ENCODE results near the gene ERCC6L2. TPM values are rescaled to one million over a fixed set of nuclear protein-coding genes. Genes with fewer than 3 reads are reported as not detected.

ERCC6L2 gene
- total and polyA plus RNA-seq, 2 donors (not counting 1 experiment from before 2014, with no cell fraction given) = 10.1 to 52.0 TPM

DNA sequence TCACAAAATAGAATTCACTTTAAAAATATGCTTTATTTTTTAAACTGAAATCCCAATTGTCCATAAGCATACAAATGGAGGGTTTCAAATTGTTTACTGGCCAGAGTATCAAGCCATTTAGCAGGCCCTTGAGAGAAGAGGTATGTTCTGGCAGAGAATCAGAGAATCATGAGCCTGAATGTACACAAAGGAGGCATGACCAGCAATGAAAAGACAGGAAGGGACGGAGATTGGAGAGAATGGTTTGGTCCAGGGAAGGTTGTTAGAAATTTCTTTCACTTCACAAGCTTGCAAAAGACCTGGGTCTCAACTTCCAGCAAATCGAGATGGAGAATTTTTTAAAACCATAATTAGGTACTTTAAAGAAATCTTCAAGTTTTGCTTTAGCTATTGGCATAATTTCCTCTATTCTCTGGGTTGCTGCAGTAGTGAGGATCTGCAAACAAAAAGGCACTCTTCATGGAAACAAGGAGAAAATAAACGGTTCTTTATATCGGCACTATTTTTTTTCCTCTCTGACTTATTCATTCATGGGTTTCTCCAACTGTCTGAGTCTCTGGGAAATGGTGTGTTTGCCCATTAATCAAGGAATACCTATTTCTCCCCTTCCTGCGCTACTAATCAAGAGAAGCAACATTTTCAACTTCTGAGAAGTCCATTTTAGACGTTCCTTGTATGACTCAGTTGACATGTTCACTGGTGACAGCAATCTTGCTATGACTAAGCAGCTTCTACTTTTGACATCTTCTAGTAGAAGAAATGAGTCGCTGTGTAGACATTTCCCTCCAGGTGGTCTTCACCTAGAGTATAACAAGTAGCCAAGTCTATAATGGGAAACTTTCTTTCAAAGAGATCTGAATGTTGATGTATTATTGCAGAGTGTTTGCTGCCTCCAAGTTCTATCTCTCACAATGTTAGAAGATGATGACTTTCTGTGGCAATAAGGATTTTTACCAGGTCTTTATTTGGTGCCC lies 23.1 kb upstream of the ERCC6L2 start:
- WGBS (ENCODE audit: insufficient coverage) = 58% methylated on average over 2 of the region's 7 CpGs
- no peak overlapping the region for H3K27ac ChIP-seq (ENCODE audit: low read length in 2 of 2)
- POLR2A ChIA-PET = no interaction called here

More for the DNA sequence above, 23.1 kb upstream of the ERCC6L2 start:
- Histone ChIP-seq H3K4me1 (ENCODE audit: control insufficient read depth in 2 of 2, insufficient read depth in 2 of 2, low read length in 2 of 2) (peaks cover under 1 to 14% of the 10 kb centered on the region in 2 donors), H3K36me3 (replicated peaks in 1 of 2; ENCODE audit: control extremely low read depth in 1 of 2, control insufficient read depth in 1 of 2, extremely low read depth in 1 of 2, insufficient read depth in 2 of 2, low read length in 1 of 2) (peaks cover 0 to 3% of the 10 kb centered on the region in 2 experiments), H3K9me3 (ENCODE audit: control extremely low read depth in 1 of 3, control insufficient read depth in 2 of 3, insufficient read depth in 1 of 3, low read length in 2 of 3) (peaks cover 0 to 7% (median 0%) of the 10 kb centered on the region in 3 donors), H3K27me3 (replicated peaks in 1 of 4; ENCODE audit: control extremely low read depth in 1 of 4, control insufficient read depth in 3 of 4, insufficient read depth in 4 of 4, low read length in 3 of 4) (no peaks in the 10 kb centered on the region), H3K79me2 (ENCODE audit: control insufficient read depth, insufficient read depth, low read length) (no peaks in the 10 kb centered on the region), H3K4me2 (replicated peaks; ENCODE audit: low read depth, low read length, poor library complexity, severe bottlenecking) (peak overlapping the region; percentile 18), H3K9ac (ENCODE audit: low read length) (peak overlapping the region; percentile 0), H4K20me1 (ENCODE audit: control insufficient read depth, insufficient read depth, low read length, poor library complexity, severe bottlenecking) (no peaks in the 10 kb centered on the region), H2AFZ (ENCODE audit: insufficient read depth, low read depth, low read length, poor library complexity, severe bottlenecking) (no peak overlapping the region), H3K4me3 (ENCODE audit: control extremely low read depth in 1 of 5, extremely low read depth in 1 of 5, insufficient read depth in 1 of 5, low read depth in 2 of 5, low read length in 4 of 5) (no peak overlapping the region)
- intact Hi-C loops (cut with micrococcal nuclease) = no loop called here
- Mint-ChIP-seq H3K4me3 (peak overlapping the region; percentile 4), H3K27me3 (no peaks in the 10 kb centered on the region), H3K9me3 (ENCODE audit: insufficient read depth) (no peaks in the 10 kb centered on the region), H3K27ac (no peak overlapping the region), H3K4me1 (peaks cover 18% of the 10 kb centered on the region)
- ATAC-seq (ENCODE audit: low read depth) (no peak), DNase-seq (no peak)
- CTCF ChIA-PET = no interaction called here
- no peak for TF ChIP-seq EZH2 (IDR thresholded peaks at IDR 0.05; ENCODE audit: borderline replicate concordance, insufficient read depth, low read depth, low read length, poor library complexity, severe bottlenecking)
- TF ChIP-seq, protein P1, sequence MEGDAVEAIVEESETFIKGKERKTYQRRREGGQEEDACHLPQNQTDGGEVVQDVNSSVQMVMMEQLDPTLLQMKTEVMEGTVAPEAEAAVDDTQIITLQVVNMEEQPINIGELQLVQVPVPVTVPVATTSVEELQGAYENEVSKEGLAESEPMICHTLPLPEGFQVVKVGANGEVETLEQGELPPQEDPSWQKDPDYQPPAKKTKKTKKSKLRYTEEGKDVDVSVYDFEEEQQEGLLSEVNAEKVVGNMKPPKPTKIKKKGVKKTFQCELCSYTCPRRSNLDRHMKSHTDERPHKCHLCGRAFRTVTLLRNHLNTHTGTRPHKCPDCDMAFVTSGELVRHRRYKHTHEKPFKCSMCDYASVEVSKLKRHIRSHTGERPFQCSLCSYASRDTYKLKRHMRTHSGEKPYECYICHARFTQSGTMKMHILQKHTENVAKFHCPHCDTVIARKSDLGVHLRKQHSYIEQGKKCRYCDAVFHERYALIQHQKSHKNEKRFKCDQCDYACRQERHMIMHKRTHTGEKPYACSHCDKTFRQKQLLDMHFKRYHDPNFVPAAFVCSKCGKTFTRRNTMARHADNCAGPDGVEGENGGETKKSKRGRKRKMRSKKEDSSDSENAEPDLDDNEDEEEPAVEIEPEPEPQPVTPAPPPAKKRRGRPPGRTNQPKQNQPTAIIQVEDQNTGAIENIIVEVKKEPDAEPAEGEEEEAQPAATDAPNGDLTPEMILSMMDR (IDR thresholded peaks at IDR 0.05) = no peak

Data from B cell (primary cell).